Sigmoid colon (tissue), 4 donors: Measurements from ENCODE around the gene ZNF79.

ENCODE experiments used
- EP300 ChIP-seq, 4 donors: sonication (generic); formaldehyde crosslinking; IDR thresholded peaks; one replicate each; pipeline ENCODE4 v1.6.1; 2017; ENCODE audit warnings: antibody characterized with exemption in 4 of 4
- POLR2A ChIP-seq, 2 donors: fragments of 450-650 bp; IDR thresholded peaks; one replicate each; pipeline ENCODE4 v1.6.1; 2016; ENCODE audit warnings: antibody characterized with exemption in 2 of 2, mild to moderate bottlenecking in 2 of 2, moderate library complexity in 2 of 2
- POLR2AphosphoS5 ChIP-seq, 4 donors: sonication (generic); formaldehyde crosslinking; IDR thresholded peaks; one replicate each; pipeline ENCODE4 v1.6.1; 2017; ENCODE audit warnings: antibody characterized with exemption in 4 of 4
- TF ChIP-seq, protein P1 (sequence below), 4 experiments: fragments of 450-650 bp in 3 of 4; fragments of 200-600 bp in 1 of 4; IDR thresholded peaks; one replicate each; pipeline ENCODE4 v1.5.1; 2016 to 2019; ENCODE audit warnings: antibody characterized with exemption in 4 of 4, mild to moderate bottlenecking in 3 of 4, moderate library complexity in 2 of 4

DNA sequence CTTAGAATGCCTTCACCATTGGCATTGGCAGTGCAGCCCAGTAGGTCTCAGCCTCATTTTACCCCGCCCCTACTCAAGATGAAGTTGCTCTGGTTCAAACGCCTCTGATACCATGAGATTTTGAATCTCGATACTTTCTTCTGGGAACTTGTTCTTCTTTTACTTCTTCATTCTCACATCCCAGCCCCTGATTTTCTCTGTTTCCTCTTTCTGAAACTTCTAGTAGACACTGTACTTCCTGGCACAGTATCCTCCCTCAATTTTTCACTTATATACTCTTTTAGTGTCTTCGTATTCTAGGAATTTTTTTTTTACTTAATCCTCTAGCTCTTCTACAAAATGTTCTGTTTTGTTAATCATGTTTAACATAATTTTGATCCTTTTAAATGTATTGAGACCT lies 13.1 kb upstream of the ZNF79 start:
- no peak for TF ChIP-seq POLR2A (IDR thresholded peaks at IDR 0.05)
- TF ChIP-seq, protein P1, sequence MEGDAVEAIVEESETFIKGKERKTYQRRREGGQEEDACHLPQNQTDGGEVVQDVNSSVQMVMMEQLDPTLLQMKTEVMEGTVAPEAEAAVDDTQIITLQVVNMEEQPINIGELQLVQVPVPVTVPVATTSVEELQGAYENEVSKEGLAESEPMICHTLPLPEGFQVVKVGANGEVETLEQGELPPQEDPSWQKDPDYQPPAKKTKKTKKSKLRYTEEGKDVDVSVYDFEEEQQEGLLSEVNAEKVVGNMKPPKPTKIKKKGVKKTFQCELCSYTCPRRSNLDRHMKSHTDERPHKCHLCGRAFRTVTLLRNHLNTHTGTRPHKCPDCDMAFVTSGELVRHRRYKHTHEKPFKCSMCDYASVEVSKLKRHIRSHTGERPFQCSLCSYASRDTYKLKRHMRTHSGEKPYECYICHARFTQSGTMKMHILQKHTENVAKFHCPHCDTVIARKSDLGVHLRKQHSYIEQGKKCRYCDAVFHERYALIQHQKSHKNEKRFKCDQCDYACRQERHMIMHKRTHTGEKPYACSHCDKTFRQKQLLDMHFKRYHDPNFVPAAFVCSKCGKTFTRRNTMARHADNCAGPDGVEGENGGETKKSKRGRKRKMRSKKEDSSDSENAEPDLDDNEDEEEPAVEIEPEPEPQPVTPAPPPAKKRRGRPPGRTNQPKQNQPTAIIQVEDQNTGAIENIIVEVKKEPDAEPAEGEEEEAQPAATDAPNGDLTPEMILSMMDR (IDR thresholded peaks at IDR 0.05): no peak
- TF ChIP-seq POLR2AphosphoS5 (IDR thresholded peaks at IDR 0.05): no peak
- TF ChIP-seq EP300 (IDR thresholded peaks at IDR 0.05): no peak
